Naive thymus-derived CD4-positive, alpha-beta T cell (primary cell): ENCODE measurements around the gene DMRTB1. TPM values are rescaled to one million over a fixed set of nuclear protein-coding genes. Genes with fewer than 3 reads are reported as not detected.
A peak's percentile ranks its signal among the peaks of the same experiment; 100 is the strongest.

Experiments used
- ATAC-seq: fragments of 150-1000 bp; cut with Tn5 transposase; 2 replicates; pipeline ENCODE4 v1.10.0; 2021; ENCODE audit warnings: mild to moderate bottlenecking, moderate library complexity
- CTCF ChIA-PET: fragments of 350-600 bp; sonication (Branson Sonifier 250); formaldehyde crosslinking; loops from one replicate; lab custom pipeline; 2021; ENCODE audit warnings: antibody characterized with exemption; lab: Charles Lee
- POLR2A ChIA-PET: fragments of 350-600 bp; sonication (Branson Sonifier 250); formaldehyde crosslinking; loops from one replicate; lab custom pipeline; 2021; ENCODE audit warnings: antibody characterized with exemption, inconsistent platforms; lab: Charles Lee
- DNase-seq, 9 donors: peaks; one replicate each; pipeline versions ENCODE4 v3.0.0 to v3.0.0-alpha.2; 2020 to 2022; ENCODE audit warnings: mixed read lengths in 1 of 9
- H3K27ac ChIP-seq: one replicate; pipeline ENCODE4 v1.7.0; 2013; ENCODE audit warnings: mild to moderate bottlenecking, low read depth, low read length, moderate library complexity
- H3K27me3 ChIP-seq, 2 donors: one replicate each; pipeline ENCODE4 v1.7.0; 2013; ENCODE audit warnings: low read length in 2 of 2, mild to moderate bottlenecking in 2 of 2, moderate library complexity in 2 of 2; ENCODE audit not compliant: control insufficient read depth in 2 of 2, insufficient read depth in 2 of 2
- H3K36me3 ChIP-seq, 3 experiments: 1 replicate in 2 of 3; 2 replicates in 1 of 3; pipeline ENCODE4 v1.7.0; 2013; ENCODE audit warnings: low read length in 3 of 3, mild to moderate bottlenecking in 3 of 3, moderate library complexity in 1 of 3; ENCODE audit not compliant: insufficient read depth in 3 of 3, control insufficient read depth in 2 of 3
- H3K4me1 ChIP-seq, 2 donors: one replicate each; pipeline ENCODE4 v1.7.0; 2013; ENCODE audit warnings: low read length in 2 of 2, mild to moderate bottlenecking in 2 of 2, moderate library complexity in 1 of 2; ENCODE audit not compliant: control insufficient read depth in 2 of 2, insufficient read depth in 2 of 2
- H3K4me3 ChIP-seq: 2 replicates; pipeline ENCODE4 v1.7.0; 2013; ENCODE audit warnings: mild to moderate bottlenecking, low read length
- H3K9me3 ChIP-seq, 3 experiments: 1 replicate in 2 of 3; 2 replicates in 1 of 3; pipeline ENCODE4 v1.7.0; 2013; ENCODE audit warnings: low read length in 3 of 3; ENCODE audit not compliant: control insufficient read depth in 2 of 3
- H3K27ac Mint-ChIP-seq, 9 donors: one replicate each; pipeline ENCODE4 v1.8.0; 2020 to 2022; ENCODE audit warnings: mixed read lengths in 9 of 9, mild to moderate bottlenecking in 8 of 9, moderate library complexity in 5 of 9, inconsistent platforms in 2 of 9
- H3K27me3 Mint-ChIP-seq, 5 donors: one replicate each; pipeline ENCODE4 v1.8.0; 2021 to 2022; ENCODE audit warnings: mixed read lengths in 5 of 5, mild to moderate bottlenecking in 1 of 5
- H3K36me3 Mint-ChIP-seq, 5 donors: one replicate each; pipeline ENCODE4 v1.8.0; 2020 to 2022; ENCODE audit warnings: mixed read lengths in 5 of 5, mild to moderate bottlenecking in 3 of 5, inconsistent platforms in 1 of 5
- H3K4me1 Mint-ChIP-seq, 7 donors: one replicate each; pipeline ENCODE4 v1.8.0; 2020 to 2022; ENCODE audit warnings: mixed read lengths in 7 of 7, mild to moderate bottlenecking in 3 of 7, inconsistent platforms in 1 of 7
- H3K4me3 Mint-ChIP-seq, 10 donors: one replicate each; pipeline ENCODE4 v1.8.0; 2020 to 2022; ENCODE audit warnings: mild to moderate bottlenecking in 10 of 10, mixed read lengths in 10 of 10, moderate library complexity in 6 of 10, inconsistent platforms in 2 of 10
- H3K9me3 Mint-ChIP-seq, 11 donors: one replicate each; pipeline ENCODE4 v1.8.0; 2020 to 2022; ENCODE audit warnings: mixed read lengths in 11 of 11, mild to moderate bottlenecking in 4 of 11, inconsistent platforms in 1 of 11, moderate library complexity in 1 of 11
- intact Hi-C, 2 donors: fragments of 100-400 bp; cut with micrococcal nuclease; formaldehyde crosslinking; loops; one replicate each; pipeline ENCODE4 v1.15.1; 2023
- polyA plus RNA-seq, 2 donors: library from polyadenylated mRNA; unstranded; fragments of 300-500 nt; fragmentation: Illumina TruSeq; gene quantifications; one replicate each; pipeline ENCODE4 v1.2.3, GENCODE V29; 2021
- total RNA-seq, 6 experiments: library from RNA in 5 of 6; stranded (reverse) in 5 of 6; gene quantifications; 1 replicate in 5 of 6; 2 replicates in 1 of 6; pipeline ENCODE4 v1.2.3 and lab custom pipeline; 2021 to 2026

Gene DMRTB1
- total RNA-seq (not detected), polyA plus RNA-seq (not detected), total RNA-seq (lab: John Stamatoyannopoulos, UW) (not detected)

DNA sequence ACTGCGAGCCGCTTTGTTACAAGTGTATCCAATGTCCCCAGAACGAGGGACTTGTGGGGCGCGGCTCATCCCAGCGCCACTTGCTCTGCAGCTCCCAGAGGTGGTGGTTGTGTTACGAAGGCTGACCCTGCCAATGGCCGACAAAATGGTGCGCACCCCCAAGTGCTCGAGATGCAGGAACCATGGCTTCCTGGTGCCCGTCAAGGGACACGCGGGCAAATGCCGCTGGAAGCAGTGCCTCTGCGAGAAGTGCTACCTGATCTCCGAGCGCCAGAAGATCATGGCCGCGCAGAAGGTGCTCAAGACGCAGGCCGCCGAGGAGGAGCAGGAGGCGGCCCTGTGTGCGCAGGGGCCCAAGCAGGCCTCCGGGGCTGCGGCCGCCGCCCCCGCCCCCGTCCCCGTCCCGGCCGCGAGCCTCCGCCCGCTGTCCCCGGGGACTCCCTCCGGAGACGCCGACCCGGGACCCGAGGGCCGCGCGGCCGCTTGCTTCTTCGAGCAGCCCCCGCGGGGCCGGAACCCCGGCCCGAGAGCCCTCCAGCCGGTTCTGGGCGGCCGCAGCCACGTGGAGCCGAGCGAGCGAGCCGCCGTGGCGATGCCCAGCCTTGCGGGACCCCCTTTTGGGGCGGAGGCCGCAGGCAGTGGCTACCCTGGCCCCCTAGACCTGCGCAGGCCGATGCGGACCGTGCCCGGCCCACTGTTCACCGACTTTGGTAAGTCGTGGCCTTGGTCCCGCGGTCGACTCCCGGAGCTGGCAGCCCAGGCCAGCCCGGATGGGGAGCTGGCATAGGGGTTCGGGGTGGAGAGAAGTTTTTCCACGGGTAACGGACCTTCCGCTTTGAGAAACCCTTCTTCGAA, at the start of gene DMRTB1:
Gene DMRTB1, plus strand, starts transcription at position 79 of the 855 bp plus-strand sequence. Its CDS starts 55 bp downstream, at position 134.
- H3K9me3 Mint-ChIP-seq: no peaks in the 10 kb centered on the region
- no peaks in the 10 kb centered on the region for H3K36me3 Mint-ChIP-seq
- no peak within 1 kb of the TSS for H3K4me3 ChIP-seq
- no peak within 1 kb of the TSS for H3K4me3 Mint-ChIP-seq
- no peaks in the 10 kb centered on the region for H3K9me3 ChIP-seq
- no peaks in the 10 kb centered on the region for H3K4me1 Mint-ChIP-seq
- H3K27ac Mint-ChIP-seq: no peak within 1 kb of the TSS
- DNase-seq: no peak
- H3K27me3 ChIP-seq: no peaks in the 10 kb centered on the region
- H3K27ac ChIP-seq: no peak within 1 kb of the TSS
- H3K36me3 ChIP-seq: no peaks in the 10 kb centered on the region
- POLR2A ChIA-PET: no interaction called here
- intact Hi-C loops: no loop called here
- no peaks in the 10 kb centered on the region for H3K4me1 ChIP-seq
- ATAC-seq: no peak
- CTCF ChIA-PET: no interaction called here
- peaks cover 0 to 14% (median 0%) of the 10 kb centered on the region in 5 donors for H3K27me3 Mint-ChIP-seq

DNA sequence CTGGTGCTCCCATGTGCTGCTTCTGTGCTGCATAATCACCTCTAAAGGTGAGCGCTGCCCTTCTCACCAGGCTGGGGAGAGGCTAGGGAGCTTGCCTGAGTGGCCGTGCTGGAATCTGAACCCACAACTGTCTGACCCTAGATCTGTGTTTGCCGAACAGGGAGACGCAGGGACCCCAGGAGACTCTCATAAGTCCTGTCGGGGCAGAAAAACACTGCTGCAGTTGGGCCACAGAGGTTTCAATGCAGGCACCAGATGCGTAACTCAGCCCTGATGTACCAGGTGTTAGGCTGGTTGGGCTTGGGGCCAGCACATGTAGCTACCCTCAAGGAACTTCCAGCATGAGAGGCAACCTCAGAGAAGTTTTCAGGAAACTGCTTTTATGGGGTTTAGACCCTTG, 49.5 kb upstream of the DMRTB1 start:
- H3K4me1 ChIP-seq: peaks cover 19 to 64% of the 10 kb centered on the region in 2 donors
- no peaks in the 10 kb centered on the region for H3K27me3 ChIP-seq
- H3K27ac Mint-ChIP-seq: peak overlapping the region in 2 of 9 donors; percentile 94 to 96
- no peaks in the 10 kb centered on the region for H3K36me3 ChIP-seq
- peaks cover 0 to 2% (median 0%) of the 10 kb centered on the region in 5 donors for H3K36me3 Mint-ChIP-seq
- H3K9me3 Mint-ChIP-seq: peaks cover 0 to 2% (median 0%) of the 10 kb centered on the region in 11 donors
- no peak overlapping the region for H3K4me3 ChIP-seq
- no peaks in the 10 kb centered on the region for H3K9me3 ChIP-seq
- no peak for ATAC-seq
- intact Hi-C loops: no loop called here
- H3K27ac ChIP-seq: no peak overlapping the region
- no peak for DNase-seq
- no peak overlapping the region for H3K4me3 Mint-ChIP-seq
- peaks cover 18 to 44% (median 27%) of the 10 kb centered on the region in 7 donors for H3K4me1 Mint-ChIP-seq
- POLR2A ChIA-PET: no interaction called here
- no peaks in the 10 kb centered on the region for H3K27me3 Mint-ChIP-seq
- CTCF ChIA-PET: no interaction called here

DNA sequence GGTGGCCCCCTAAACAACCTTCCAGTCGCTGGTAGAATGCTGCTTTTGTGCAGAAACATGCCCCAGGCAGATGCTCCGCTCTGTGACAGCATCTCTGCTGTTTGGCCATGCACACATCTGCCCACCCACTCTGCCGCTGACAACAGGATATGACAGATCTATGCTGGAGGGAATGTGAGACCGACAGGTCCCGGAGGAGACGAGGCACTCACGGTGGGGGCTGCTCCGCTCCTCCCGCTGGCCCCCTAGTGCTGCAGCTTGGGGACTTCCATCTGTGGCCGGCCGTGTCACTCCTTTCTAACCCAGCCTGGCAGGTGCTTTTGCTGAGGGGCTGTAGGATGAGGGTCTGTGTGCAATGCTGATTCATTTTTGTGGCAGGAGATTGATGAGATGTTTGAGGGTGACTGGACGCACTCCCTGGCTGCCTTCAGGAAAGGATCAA, 49.1 kb upstream of the DMRTB1 start:
- ATAC-seq (peak; percentile 43), DNase-seq (no peak)
- Mint-ChIP-seq H3K4me1 (peaks cover 19 to 47% (median 27%) of the 10 kb centered on the region in 7 donors), H3K36me3 (peaks cover 0 to 2% (median 0%) of the 10 kb centered on the region in 5 donors), H3K27ac (peak overlapping the region in 5 of 9 donors; percentile 17 to 96 (median 58)), H3K9me3 (peaks cover 0 to 2% (median 0%) of the 10 kb centered on the region in 11 donors), H3K4me3 (no peak overlapping the region), H3K27me3 (no peaks in the 10 kb centered on the region)
- no peaks in the 10 kb centered on the region for H3K9me3 ChIP-seq
- no peaks in the 10 kb centered on the region for H3K36me3 ChIP-seq
- H3K27me3 ChIP-seq: no peaks in the 10 kb centered on the region
- intact Hi-C loops: no loop called here
- ChIA-PET CTCF (no interaction called here), POLR2A (no interaction called here)
- no peak overlapping the region for H3K4me3 ChIP-seq
- H3K4me1 ChIP-seq: peaks cover 19 to 68% of the 10 kb centered on the region in 2 donors
- H3K27ac ChIP-seq: no peak overlapping the region

DNA sequence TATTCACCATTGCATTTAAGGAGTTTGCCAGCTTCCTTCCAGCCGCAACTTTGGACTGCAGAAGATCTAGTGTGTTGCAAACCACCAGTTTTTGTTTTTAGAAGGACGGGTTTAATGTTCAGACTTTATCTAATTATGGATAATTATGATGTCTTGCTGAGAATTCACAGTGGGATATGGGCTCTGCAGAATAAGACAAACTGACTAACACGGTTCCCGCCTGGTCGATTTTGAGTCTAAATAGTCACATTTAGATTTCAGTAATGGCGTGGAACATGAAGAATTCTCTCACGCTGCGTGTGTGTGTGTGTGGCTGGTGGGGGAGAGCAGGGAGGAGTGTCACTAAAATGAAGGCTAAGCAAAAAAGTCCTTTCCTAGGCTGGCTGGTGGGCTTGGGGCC, 48.5 kb upstream of the DMRTB1 start:
- H3K36me3 Mint-ChIP-seq: peaks cover 0 to 2% (median 0%) of the 10 kb centered on the region in 5 donors
- Histone ChIP-seq H3K36me3 (no peaks in the 10 kb centered on the region), H3K27ac (no peak overlapping the region), H3K27me3 (no peaks in the 10 kb centered on the region), H3K9me3 (no peaks in the 10 kb centered on the region), H3K4me1 (peaks cover 19 to 68% of the 10 kb centered on the region in 2 donors), H3K4me3 (no peak overlapping the region)
- ATAC-seq: no peak
- peak overlapping the region in 4 of 9 donors; percentile 9 to 96 (median 82) for H3K27ac Mint-ChIP-seq
- CTCF ChIA-PET: no interaction called here
- H3K4me3 Mint-ChIP-seq: peak overlapping the region in 1 of 10 donors; percentile 4
- DNase-seq: no peak
- intact Hi-C loops: no loop called here
- no peaks in the 10 kb centered on the region for H3K27me3 Mint-ChIP-seq
- H3K9me3 Mint-ChIP-seq: peaks cover 0 to 2% (median 0%) of the 10 kb centered on the region in 11 donors
- POLR2A ChIA-PET: no interaction called here
- H3K4me1 Mint-ChIP-seq: peaks cover 19 to 52% (median 27%) of the 10 kb centered on the region in 7 donors

DNA sequence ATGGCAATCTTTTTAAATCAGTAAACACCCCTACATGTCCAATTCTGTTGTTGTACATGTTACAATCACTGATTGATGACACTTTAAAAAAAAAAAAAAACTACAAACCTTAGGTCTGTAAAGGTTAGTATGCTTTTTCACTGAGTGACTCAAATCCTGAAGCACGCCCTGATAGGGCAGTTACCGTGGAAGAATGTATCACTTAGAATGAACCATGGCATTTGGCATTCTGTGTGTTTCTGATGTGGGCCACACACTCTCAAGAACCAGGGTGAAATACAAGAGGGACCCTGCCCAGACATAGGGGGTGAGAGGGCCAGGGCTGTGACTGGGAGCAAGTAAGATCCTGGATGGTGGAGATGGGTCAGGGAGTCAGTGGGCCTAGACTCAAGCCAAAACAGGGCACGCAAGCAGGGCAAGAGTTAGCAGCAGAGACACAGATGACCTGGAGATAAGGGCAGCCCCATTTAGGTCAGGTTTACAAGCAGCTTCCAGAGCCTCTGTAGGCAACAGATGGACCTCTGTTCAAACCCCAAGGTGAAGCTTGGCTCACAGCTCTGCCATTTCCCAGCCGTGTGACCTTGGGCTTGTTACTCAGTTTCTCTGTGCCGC, 47.6 kb upstream of the DMRTB1 start:
- no peaks in the 10 kb centered on the region for H3K27me3 ChIP-seq
- H3K4me1 Mint-ChIP-seq: peaks cover 19 to 58% (median 27%) of the 10 kb centered on the region in 7 donors
- no peaks in the 10 kb centered on the region for H3K9me3 ChIP-seq
- intact Hi-C loops: no loop called here
- ATAC-seq (no peak), DNase-seq (no peak)
- CTCF ChIA-PET: no interaction called here
- H3K36me3 ChIP-seq: no peaks in the 10 kb centered on the region
- peak overlapping the region in 1 of 10 donors; percentile 64 for H3K4me3 Mint-ChIP-seq
- H3K4me3 ChIP-seq: no peak overlapping the region
- H3K4me1 ChIP-seq: peaks cover 19 to 68% of the 10 kb centered on the region in 2 donors
- peaks cover 0 to 2% (median 0%) of the 10 kb centered on the region in 11 donors for H3K9me3 Mint-ChIP-seq
- H3K27me3 Mint-ChIP-seq: no peaks in the 10 kb centered on the region
- H3K27ac Mint-ChIP-seq: peak overlapping the region in 6 of 9 donors; percentile 10 to 99 (median 63)
- POLR2A ChIA-PET: no interaction called here
- no peak overlapping the region for H3K27ac ChIP-seq
- H3K36me3 Mint-ChIP-seq: peaks cover 0 to 2% (median 0%) of the 10 kb centered on the region in 5 donors

DNA sequence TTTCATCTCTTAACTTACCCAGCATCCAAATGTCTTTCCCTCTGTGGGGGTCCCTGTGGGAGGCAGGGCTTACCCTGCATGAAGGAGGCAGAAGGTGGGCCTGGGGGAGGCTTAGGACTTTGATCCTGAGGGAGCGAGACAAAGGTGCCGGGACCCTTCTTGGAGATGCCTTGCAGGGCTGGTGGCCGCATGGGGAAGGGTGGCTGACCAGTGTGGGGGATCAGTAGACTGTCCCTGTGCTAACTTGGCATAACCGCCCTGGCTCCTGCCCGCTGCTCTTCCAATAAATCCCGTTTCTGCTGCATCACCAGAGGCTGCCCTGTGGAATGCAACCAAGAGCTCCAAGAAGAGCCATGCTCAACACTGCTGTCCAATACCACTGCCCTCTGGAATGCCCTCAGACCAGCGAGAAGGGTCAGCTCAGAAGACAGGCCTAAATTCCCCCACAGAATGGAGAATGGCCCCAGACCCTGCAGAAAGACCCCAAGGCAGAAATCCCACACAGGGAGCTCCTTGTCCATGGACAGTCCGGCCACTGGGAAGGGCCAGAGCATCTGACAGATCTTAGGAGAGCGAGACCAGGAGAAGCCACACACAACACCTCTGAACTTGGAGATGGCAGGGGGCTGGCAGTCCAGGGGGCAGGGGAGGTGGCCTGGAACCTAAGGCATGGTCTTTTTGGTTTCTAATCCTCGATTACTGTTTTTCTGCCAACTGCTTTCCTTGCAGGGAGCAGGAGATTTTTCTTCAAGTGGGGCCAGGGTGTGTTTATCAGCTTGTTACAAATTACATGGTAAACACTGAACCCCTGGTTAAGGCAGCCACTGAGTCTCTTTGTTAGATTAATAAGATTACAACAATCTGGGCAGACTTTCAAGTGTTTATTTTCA, 46.7 kb upstream of the DMRTB1 start:
- POLR2A ChIA-PET: interaction anchor here (0.6 kb wide), 1 partner anchor 7 kb away, joined by 3 read pairs; no protein-coding TSS in a partner anchor
- peak; percentile 14 for ATAC-seq
- peaks cover 0 to 3% (median 0%) of the 10 kb centered on the region in 5 donors for H3K27me3 Mint-ChIP-seq
- peaks cover 0 to 2% (median 0%) of the 10 kb centered on the region in 5 donors for H3K36me3 Mint-ChIP-seq
- peaks cover 19 to 67% (median 27%) of the 10 kb centered on the region in 7 donors for H3K4me1 Mint-ChIP-seq
- intact Hi-C loops: loop anchor here in 1 of 2 donors (1.0 kb wide), 2 partner anchors 86 to 398 kb away; no protein-coding TSS in a partner anchor
- H3K27ac Mint-ChIP-seq: peak overlapping the region; percentile 13 to 99 (median 84)
- no peak overlapping the region for H3K4me3 ChIP-seq
- peak overlapping the region in 7 of 10 donors; percentile 10 to 83 (median 30) for H3K4me3 Mint-ChIP-seq
- peaks cover 19 to 68% of the 10 kb centered on the region in 2 donors for H3K4me1 ChIP-seq
- H3K9me3 ChIP-seq: no peaks in the 10 kb centered on the region
- H3K27ac ChIP-seq: peak overlapping the region; percentile 5
- peaks cover 0 to 2% (median 0%) of the 10 kb centered on the region in 11 donors for H3K9me3 Mint-ChIP-seq
- no peak for DNase-seq
- no peaks in the 10 kb centered on the region for H3K36me3 ChIP-seq
- H3K27me3 ChIP-seq: no peaks in the 10 kb centered on the region
- CTCF ChIA-PET: no interaction called here
